HG02885 (cell line): ENCODE results near the gene MXI1.
A peak's percentile ranks its signal among the peaks of the same experiment; 100 is the strongest.

Experiments used
- ATAC-seq: cut with Tn5 transposase; IDR thresholded peaks from one replicate; pipeline ENCODE4 v1.9.1; 2021; ENCODE audit warnings: mild to moderate bottlenecking; ENCODE audit not compliant: unreplicated experiment, poor library complexity

The MXI1 gene

DNA sequence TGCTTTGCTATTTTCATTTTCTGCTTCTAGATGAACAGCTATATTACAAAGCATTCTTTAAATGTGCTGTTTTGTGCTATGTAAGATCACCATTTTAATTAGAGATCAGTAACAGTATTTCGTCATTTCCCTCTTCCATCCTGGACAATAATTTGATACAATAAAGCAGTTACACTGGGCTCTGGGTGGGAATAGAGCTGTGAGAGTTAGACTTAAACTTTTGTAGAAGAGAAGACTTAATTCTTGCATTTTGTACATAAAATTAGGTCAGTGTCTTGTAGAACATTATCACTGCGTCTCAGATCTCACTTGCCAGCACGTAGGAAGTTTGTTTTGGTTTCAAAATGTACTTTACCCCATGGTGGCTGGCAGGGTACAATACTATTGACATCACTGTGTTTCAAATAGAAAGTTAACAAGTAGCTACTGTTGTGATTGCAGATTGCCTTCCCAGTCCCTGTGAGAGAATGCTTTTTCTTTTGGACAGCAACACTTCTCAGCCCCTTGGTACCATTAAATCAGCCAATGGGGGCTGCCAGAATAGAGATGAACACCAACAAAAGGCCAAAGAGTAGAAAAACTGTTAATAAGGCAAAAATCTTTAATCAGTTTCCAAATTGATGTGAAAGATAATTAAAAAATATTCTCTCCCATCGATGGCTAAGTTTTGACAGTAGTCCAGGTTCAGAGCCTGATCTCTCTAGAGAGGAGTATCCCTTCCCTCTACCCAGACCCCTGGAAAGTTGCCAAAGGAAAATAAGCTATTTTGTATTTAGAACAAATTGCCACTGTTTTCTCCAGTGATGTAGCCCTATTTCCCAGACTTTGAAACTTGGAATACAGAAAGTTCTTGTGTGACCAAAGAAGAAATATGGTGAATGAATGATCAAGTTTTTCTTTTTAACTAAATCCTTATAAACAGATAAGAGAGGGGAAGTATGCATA is 62.2 kb downstream of the MXI1 start:
- ATAC-seq: peak; percentile 42

DNA sequence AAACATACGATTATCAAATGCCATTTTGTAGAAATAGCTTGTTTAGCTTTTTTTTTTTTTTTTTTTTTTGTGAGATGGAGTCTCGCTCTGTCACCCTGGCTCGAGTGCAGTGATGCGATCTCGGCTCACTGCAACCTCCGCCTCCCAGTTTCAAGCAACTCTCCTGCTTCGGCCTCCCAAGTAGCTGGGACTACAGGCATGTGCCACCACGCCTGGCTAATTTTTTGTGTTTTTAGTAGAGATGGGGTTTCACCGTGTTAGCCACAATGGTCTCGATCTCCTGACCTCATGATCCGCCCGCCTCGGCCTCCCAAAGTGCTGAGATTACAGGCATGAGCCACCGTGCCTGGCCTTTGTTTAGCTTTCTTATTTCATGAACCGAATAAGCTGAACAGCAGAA is 65.6 kb downstream of the MXI1 start:
- ATAC-seq: peak; percentile 31

DNA sequence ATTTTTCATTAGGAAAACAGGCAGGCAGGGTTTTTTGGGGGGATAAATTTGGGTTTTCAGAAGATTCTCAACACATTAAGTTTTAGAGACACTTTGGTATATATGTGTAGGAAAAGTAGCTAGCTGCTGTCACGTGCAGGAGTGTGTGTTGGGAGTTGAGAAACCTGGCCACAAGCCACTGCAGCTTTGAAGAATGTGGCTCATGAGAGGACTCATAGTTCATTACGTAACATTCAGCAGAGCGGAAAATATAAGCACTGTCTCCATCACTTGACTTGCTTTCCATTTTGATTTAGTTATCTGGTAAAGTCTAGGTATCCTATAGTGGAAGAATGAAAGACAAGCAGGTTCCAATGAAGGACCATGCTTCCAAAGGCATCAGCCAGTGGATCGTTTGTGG is 66.1 kb downstream of the MXI1 start:
- peak; percentile 63 for ATAC-seq

DNA sequence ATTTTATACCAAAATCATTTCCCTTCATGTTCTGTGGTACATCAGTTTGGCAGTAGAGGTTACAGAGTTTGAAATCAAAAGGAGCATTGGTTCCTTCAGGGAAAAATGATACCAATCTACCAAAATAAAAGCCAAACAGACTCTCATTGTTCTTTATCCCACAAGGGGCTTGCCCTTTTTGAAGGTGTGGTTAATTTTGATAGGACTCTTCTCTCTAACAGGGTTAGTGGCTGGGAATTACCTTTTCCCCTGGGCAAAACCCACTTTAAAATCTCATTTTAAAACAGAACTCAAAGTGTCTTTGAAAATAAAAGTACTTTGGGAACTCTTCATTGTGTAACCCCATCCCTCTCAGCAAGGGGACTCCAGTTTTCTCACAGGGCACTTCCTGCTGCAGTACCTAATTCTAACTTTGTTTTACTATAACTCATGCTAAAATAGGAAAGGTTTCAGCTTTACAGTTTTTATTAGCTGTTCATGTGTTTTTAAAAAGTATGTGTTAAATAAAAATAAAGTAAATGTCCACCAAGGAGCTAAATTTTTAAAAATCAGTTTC is 66.7 kb downstream of the MXI1 start:
- ATAC-seq: no peak

DNA sequence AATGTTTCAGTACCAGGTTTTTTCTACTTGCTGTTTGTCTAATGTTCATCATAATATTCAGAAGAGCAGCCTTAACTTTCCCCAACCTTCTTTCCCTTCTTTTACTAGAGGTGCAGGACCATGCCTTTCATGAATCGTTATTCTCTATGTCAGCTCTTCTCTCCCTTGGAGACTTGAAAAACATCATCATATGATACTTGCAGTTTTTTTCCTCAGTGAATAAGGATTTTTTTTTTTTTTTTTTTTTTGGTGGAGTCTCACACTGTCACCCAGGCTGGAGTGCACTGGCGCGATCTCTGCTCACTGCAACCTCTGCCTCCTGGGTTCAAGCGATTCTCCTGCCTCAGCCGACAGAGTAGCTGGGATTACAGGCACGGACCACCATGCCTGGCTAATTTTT is 67.2 kb downstream of the MXI1 start:
- no peak for ATAC-seq

DNA sequence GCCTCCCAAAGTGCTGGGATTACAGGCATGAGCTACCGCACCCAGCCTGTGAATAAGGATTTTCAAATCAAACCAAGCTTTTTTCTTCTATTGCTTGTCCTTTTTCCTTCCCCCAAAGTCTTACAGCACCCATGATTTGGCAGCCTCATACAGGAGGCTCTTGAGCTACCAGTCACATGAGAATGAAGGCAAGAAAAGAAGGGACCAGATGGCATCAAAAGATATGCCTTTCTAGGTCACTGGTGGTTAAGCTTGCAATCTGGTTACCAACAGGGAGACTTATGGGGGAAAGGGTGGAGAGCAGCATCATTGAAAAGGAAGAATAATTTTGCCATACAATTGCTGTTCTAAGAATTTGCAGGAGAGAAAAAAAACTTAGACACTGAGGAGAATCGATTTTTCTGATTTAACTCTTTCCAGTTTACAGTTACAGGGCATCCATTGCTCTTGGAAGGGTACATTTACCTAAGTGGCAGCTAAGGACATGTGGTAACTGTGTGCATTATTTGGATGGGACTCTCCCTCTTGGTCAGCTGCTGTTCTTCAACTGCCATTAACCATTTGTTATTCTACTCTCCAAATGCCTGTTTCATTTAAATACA is 67.8 kb downstream of the MXI1 start:
- no peak for ATAC-seq

DNA sequence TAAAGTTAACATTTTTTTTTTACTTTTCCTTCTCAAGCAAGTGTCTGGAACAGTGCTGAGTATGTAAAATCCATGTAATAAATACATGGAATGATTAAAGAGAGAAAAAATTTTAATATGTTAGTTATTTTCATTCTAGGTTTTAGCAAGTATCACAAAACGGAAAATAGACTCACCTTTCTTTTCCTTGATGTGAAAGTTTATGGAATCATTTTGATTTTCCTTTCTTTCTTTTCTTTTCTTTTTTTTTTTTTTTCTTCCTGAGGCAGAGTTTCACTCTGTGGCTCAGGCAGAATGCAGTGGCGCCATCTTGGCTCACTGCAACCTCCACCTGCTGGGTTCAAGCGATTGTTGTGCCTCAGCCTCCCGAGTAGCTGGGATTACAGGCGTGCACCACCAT is 69.2 kb downstream of the MXI1 start:
- ATAC-seq: no peak

DNA sequence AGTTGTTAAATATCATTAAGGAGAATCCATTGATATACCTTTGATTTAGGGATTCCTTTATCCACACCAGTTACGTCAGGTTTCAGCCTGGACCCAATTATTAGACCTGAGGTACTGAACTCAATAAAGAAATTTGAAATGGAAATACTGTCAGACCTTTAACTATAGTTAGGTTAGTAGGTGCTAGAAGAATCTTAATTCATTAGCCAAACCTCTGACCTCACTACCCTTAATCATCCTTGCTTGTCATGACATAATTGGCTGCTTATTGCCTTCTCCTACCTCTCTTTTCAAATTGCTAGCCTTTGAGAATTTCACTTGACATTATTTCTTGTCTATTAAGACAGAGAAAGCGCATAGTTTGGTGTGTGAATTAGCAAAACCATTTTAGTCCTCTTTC is 70.2 kb downstream of the MXI1 start:
- ATAC-seq: no peak

DNA sequence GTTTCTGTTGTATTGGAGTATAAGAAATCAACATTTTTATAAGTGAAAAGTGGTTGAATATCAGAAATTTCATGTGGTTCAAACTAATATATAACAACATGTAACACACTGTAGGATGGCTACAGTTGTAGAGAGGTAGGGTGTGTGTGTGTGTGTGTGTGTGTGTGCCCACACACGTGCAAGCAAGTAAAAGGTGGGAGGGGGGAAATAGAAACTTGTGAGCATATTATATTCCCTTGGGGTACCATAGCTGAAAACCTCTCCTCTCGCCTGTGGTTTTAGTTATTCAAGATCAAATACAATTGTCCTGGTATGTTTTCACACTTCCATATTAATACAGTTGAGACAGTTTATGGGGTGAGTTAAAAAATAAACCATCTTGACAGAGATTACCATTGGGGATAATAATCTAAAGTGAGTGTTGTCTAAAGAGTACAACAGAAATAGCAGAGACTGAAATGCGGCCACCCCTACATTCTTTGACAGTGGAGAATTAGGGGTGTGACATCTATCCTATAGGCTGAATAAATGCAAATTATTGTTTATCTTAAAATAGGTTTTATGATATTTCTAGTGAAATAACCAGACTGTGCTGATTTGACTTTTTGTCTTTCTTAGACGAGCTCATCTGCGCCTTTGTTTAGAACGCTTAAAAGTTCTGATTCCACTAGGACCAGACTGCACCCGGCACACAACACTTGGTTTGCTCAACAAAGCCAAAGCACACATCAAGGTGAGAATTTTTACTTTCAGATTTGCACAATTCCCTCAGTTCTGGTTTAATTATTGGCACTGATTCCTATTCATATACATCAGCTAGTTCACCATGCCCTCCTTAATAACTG is 71.4 kb downstream of the MXI1 start:
- peak; percentile 11 for ATAC-seq

DNA sequence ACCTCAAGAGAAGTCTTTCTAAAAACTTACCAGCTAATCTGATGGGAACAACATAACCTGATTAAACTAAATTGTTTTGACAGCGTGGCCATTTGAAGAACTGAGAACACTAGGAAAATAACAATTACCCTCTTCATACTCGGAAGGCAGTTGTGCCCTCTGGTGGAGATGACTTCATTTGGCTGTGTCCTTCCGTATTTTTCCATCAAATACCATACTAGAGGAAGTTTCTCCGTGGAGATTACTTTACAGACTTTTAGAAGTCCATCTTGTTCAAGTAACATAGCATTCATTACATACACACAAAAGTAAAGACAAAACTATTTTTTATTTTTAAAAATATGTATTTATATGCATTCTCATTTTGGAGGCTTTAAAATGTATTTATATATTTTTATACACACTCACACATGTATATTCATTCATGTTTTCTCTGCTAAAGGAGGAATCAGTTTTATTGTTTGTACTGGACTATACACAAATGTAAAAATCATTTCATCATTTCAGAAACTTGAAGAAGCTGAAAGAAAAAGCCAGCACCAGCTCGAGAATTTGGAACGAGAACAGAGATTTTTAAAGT is 72.1 kb downstream of the MXI1 start:
- ATAC-seq: peak; percentile 51

DNA sequence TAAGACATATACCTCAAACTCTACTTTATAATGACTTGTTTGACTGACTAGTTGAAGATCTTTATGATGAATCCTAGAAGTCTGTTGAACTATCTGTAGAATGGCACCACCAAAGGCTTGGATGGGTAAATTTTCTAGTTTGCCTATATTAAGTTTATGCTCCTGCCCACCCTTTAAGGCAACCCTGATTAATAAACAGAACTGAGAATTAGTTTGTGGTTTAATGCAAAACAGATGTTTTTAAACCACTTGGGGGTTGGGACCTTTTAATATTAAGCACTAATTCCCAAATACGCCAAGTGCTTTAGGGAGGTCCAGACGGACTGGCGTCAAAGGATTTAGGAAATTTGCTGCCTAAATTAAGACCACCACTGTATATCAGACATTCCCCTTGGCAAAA is 76.9 kb downstream of the MXI1 start:
- ATAC-seq: no peak

DNA sequence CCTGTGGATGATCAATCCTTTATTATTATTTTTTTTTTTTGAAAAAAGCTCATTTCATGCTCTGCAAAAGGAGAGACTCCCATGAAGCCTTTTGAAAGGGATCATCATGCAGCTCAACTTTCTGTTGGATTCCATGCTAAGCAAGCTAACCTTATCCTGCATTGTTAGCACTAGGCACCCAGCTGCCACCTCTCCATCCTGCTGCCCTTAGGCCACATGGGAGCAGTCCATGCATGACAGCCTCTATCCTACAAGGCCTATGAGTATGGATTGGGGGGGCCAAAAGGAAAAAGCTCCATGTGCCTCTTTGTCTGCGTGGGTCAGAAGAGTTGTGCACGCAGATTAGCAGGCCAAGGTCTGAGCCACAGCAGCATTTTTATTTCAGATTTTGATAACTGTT is 78.1 kb downstream of the MXI1 start:
- no peak for ATAC-seq

DNA sequence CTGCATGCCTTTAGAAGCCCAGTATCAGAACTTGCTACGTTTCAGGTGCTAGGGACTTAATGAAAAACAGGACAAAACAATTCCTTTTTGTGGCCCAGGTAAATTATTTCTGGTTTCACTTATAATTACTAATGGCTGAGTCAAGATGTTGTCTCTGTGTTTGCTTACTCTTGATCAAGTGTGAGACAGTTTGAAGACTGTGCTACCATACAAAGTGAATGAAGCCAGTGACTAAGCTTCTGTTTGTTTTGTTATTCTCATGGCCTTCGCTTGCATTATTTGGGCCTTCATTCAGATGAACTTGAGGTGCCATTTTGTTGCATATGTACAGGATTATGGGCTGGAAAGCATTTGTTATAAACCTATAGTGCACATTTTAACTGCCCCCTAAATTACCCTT is 79.4 kb downstream of the MXI1 start:
- ATAC-seq: no peak

DNA sequence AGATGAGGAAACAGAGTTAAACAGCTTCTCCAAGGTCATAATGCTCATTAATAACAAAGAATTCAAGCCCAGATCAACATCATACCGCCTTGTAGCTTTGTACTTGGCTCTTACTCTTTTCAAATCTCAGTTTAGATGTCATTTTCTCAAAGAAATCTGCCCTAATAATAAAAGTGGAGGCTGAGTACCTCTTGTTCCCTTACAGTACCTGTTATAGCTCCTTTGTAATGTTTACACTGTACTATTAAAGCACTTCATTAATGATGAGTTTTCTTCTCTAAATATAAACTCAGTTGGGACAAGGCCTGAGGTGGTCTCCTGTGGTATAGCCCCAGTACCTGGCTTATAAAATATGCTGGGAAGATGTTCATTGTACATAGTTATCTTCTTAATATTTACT is 89.6 kb downstream of the MXI1 start:
- no peak for ATAC-seq

DNA sequence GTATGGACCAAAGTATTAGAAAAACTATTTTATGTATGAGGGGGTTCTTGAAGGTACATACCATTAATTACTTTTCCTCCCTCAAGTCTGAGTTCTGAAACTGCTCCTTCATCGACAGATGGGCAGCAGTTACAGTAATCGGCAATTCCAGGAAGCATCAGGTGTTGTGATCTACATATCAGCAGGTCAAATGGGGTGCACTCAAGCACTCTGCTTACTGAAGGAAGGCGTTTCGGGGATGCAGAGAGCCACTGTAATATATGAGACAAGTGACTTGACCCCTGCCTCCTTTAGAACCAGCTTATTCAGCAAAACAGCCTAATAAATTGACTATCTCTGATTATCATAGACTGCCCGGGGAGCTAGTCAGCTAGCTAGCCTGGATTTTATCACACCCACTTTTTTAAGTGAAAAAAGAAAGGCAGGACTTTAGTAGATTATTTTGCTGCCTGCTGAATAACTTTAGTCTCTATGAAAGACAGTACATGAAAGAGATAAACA is 93.1 kb downstream of the MXI1 start:
- ATAC-seq: no peak

DNA sequence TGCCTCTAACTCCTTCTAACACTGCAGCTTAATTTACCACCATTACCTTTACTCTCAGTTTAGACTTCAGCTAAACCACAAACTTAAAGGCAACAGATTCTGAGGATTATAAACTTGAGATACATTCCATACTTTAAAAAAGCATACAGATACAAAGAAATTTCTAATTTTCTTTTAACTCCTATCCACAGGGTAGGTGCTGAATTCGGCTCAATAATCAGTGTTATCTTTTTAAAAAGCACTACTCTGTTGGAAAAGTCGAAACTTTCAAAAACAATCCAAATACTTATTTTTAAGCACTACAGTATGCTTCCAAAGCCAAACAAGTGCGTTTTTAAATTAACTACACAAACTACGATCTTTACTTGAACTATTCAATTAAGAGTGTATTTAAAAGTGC is 96.3 kb downstream of the MXI1 start:
- no peak for ATAC-seq

DNA sequence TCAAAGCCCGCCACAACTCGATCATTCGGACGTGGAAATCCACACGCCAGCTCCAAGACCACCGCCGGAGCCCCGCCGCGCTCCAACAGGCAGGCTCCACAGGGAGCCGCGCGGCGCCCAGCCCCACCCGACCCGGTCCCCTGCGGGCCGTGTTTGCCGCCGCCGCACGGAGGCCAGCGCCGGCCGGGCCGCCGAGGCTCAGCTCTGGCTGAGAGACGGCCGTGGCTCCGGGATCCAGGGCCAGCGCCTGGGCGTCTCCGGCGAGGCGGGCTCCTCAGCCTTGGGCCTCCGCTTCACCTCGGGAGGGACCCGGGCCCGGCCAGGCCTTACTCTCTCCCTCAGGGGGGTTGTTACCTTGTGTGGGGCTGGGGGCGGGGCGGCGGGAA is 97.0 kb downstream of the MXI1 start:
- peak; percentile 43 for ATAC-seq

DNA sequence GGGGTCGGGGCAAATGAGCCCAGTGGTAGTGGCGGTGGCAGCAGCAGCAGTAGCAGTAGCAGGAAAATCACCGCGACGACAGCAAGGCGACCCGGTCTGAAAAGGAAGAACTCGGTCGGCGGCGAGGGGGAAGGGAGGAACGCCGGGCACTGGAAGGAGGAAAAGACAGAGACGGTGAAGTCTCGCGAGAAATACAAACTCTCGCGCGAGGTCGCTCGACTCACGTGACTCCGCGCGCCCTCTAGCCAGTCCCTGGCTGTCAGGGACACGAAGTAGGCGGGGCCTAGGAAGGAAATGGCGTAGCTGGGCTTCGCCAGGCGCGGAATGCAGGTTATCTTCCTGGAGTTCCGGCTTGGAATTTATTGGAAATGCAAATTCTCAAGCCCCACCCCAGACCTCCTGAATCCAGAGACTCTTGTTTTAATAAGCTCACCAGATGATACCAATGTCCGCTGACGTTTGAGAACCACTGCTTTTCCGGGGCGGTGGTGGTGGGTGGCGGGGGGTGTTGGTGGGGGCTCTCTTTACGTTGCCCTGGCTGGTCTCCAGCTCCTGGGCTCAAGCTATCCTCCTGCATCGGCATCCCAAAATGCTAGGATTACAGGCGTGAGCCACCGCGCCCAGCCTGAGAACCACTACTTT is 97.5 kb downstream of the MXI1 start, which contains the start of gene SMNDC1:
TSS of gene SMNDC1 (minus strand) at position 141 of the 642 bp plus-strand sequence. CDS start 1,333 bp downstream, outside the sequence.
- peak; percentile 89 for ATAC-seq

DNA sequence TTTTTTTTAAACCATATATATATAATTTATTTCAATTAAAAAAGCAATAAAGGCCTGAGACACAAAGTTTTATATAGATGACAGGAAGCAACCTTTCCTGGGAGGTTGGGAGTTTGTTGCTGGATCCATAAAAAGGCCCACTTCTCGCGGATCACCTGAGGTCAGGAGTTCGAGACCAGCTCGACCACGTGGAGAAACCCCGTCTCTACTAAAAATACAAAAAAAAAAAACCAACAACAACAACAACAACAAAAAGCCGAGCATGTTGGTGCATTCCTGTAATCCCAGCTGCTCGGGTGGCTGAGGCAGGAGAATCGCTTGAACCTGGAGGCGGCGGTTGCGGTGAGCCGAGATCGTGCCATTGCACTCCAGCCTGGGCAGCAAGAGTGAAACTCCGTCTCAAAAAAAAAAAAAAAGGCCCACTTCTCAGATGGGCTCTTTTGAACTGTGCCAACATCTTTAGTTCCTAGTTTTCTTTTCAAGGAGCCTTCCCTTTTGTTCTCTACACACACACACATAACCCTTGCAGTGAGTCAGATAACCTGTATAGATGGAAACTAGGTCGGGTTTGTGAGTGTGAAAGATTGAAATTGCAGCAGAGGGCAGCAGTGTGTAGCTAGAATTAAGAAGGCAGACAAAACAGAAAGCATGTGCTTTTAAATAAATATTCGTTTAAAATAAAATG is 98.5 kb downstream of the MXI1 start:
- ATAC-seq: peak; percentile 54
